ENCODE results near the gene DNAJC17.

Gene DNAJC17

DNA sequence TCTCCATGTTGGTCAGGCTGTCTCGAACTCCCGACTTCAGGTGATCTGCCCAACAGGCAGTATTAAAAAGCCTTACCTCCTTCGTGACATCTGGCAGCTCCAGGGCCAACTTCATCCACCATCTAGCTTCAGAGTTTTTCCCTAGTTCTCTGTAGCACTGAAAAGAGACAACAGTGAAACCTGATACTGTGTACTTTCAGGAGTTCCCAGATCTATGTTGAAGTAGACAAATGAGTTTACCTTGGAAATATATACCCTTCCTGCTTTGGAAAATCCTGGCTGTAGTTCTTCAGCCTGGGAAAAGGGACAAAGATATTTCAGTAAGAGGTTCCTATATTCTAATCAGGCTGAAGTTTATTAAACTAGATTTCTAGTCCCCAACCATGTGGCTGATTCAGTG, 70.2 kb downstream of the DNAJC17 start:
- DNase-seq (ENCODE audit: low read depth), result no peak

DNA sequence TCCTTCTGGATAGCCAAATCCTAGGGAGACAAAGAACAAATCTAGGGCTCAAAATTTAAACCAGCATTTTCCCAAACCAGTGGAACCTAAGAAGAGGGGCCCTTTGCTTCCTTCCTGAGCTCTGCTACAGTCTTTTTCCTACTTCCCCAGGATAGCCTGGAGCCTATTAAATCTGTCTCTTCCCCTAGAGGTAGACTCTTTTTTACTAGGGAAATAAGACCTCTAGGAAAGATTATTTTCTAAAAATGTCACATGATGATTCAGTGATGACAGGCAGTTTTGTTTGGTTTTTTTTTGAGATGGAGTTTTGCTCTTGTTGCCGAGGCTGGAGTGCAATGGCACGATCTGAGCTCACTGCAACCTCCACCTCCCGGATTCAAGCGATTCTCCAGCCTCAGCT, 70.7 kb downstream of the DNAJC17 start:
- DNase-seq (ENCODE audit: low read depth), result no peak

DNA sequence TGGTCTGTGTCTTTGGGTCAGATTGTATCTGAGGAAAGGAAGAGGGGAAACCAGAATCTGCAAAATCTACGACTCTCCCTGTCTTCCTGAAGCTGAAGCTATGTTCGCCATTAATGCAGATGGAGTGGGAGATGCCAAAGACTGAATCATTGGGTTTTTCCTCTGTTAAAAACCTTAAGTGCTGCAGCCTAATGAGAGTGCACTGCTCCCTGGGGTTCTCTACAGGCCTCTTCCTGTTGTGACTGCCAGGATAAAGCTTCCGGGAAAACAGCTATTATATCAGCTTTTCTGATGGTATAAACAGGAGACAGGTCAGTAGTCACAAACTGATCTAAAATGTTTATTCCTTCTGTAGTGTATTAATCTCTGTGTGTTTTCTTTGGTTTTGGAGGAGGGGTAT, 76.2 kb downstream of the DNAJC17 start:
- no peak for DNase-seq (ENCODE audit: low read depth)

DNA sequence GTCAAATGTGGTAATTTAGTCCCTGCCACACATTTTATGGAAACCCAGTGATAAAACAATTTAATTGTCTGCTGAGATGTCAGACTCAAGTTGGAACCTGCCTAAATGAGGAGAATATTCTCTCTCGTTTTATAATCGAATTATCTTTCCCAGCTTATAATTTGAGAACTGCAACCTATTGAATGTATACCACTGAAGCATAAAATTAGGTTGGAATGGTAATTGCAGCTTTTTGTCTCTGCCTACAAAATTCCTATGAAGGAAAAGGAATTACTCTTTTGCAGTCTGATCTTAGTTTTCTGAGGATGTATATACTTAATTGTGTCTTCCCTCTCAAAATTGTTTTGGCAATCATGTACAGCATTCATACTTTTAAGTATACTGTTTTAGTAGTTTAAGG, 83.4 kb downstream of the DNAJC17 start:
- no peak for DNase-seq (ENCODE audit: low read depth)

DNA sequence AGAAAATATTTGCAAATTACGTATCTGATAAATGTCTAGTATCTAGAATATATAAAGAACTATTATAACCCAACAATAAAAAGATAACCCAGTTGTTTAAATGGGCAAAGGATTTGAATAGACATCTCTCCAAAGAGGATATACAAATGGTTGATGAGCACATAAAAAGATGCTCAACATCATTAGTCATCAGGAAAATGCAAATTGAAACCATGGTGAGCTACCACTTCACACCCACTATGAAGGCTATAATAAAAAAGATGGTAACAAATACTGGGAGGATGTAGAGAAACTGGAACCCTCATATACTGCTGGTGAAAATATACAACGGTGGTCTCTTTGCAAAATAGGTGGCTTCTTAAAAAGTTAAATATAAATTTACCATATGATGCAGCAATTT, 84.3 kb downstream of the DNAJC17 start:
- no peak for DNase-seq (ENCODE audit: low read depth)

DNA sequence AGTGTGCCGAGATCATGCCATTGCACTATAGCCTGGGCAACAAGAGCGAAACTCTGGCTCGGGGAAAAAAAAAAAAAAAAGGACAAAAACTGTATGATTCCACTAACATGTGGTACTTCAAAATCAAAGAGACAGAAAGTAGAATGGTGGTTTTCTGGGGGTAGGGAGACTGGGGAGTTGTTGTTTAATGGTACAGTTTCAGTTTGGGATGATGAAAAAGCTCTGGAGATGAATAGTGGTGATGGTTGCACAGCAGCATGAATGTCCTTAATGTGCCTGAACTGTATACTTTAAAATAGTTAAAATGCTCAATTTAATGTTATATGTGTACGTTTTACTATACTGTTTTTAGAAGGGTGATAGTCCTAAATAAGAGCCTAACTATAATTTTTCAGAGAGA, 84.9 kb downstream of the DNAJC17 start:
- DNase-seq (ENCODE audit: low read depth), result no peak

DNA sequence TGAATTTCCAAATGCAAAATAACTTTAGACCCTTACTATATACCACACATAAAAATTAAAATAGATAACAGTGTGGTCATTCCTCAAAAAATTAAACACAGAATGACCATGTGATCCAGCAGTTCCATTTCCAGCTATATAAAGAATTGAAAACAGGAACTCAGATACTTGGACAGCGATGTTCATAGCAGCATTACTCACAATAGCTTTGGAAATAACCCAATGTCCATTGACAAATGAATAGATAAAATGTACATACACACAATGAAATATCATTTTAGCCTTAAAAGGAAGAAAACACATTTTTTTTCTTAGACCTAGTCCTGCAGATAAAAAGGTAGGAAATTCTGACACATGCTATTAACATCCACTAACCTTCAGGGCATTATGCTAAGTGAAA, 85.6 kb downstream of the DNAJC17 start:
- DNase-seq (ENCODE audit: low read depth), result no peak

DNA sequence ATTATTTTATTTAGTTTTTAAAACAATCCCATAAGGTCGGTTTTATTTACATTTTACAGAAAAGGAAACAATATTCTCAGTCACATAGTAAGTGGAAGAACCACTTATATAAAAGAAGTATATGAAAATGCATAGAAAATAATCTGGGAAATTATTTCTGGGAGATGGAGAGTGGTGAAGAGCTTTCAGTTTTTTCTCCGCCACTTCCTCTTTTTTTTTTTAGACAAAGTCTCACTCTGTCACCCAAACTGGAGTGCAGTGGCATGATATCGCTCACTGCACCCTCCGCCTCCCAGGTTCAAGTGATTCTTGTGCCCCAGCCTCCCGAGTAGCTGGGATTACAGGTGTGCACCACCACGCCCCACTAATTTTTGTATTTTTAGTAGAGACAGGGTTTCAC, 91.1 kb downstream of the DNAJC17 start:
- DNase-seq (ENCODE audit: low read depth), result no peak
